Uterus (tissue), 2 donors: ENCODE measurements around the gene PRIMA1.

Source experiments
- POLR2A ChIP-seq, 2 donors: fragments of 450-650 bp; IDR thresholded peaks; one replicate each; pipeline ENCODE4 v1.6.1; 2016; ENCODE audit warnings: antibody characterized with exemption in 2 of 2, mild to moderate bottlenecking in 1 of 2, moderate library complexity in 1 of 2
- TF ChIP-seq, protein P1 (sequence below), 4 experiments: fragments of 200-600 bp in 2 of 4; fragments of 450-650 bp in 2 of 4; sonication (generic) in 2 of 4; IDR thresholded peaks; one replicate each; pipeline ENCODE4 v1.5.1; 2016 to 2019; ENCODE audit warnings: antibody characterized with exemption in 4 of 4, mild to moderate bottlenecking in 2 of 4, moderate library complexity in 1 of 4

DNA sequence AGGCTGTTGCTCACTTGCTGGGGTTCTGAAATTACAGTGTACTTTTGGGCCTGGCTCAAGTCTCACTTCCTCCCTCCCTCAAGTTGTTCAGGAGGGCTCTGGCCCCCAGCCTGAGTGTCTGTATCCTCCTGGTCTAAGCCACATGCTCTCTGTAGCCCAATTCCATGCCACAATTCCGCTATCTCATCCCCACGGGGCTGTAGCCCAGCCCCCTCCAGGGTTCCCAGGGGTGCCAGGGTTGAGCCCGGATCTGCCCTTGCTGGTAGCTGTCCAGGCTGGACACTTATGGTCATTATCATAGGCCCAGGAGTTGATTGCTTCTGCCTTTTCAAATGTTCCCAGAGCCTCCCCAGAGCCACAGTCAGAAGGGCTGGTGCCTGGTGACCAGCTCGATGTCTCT lies 65.3 kb downstream of the PRIMA1 start:
- TF ChIP-seq, protein P1, sequence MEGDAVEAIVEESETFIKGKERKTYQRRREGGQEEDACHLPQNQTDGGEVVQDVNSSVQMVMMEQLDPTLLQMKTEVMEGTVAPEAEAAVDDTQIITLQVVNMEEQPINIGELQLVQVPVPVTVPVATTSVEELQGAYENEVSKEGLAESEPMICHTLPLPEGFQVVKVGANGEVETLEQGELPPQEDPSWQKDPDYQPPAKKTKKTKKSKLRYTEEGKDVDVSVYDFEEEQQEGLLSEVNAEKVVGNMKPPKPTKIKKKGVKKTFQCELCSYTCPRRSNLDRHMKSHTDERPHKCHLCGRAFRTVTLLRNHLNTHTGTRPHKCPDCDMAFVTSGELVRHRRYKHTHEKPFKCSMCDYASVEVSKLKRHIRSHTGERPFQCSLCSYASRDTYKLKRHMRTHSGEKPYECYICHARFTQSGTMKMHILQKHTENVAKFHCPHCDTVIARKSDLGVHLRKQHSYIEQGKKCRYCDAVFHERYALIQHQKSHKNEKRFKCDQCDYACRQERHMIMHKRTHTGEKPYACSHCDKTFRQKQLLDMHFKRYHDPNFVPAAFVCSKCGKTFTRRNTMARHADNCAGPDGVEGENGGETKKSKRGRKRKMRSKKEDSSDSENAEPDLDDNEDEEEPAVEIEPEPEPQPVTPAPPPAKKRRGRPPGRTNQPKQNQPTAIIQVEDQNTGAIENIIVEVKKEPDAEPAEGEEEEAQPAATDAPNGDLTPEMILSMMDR (IDR thresholded peaks at IDR 0.05): no peak
- no peak for TF ChIP-seq POLR2A (IDR thresholded peaks at IDR 0.05)
